Measurements from ENCODE around the gene TMOD1. TPM values are rescaled to one million over a fixed set of nuclear protein-coding genes. Genes with fewer than 3 reads are reported as not detected.

The TMOD1 gene
- total RNA-seq, 1 donor from 2014 or later = 11.4 TPM

DNA sequence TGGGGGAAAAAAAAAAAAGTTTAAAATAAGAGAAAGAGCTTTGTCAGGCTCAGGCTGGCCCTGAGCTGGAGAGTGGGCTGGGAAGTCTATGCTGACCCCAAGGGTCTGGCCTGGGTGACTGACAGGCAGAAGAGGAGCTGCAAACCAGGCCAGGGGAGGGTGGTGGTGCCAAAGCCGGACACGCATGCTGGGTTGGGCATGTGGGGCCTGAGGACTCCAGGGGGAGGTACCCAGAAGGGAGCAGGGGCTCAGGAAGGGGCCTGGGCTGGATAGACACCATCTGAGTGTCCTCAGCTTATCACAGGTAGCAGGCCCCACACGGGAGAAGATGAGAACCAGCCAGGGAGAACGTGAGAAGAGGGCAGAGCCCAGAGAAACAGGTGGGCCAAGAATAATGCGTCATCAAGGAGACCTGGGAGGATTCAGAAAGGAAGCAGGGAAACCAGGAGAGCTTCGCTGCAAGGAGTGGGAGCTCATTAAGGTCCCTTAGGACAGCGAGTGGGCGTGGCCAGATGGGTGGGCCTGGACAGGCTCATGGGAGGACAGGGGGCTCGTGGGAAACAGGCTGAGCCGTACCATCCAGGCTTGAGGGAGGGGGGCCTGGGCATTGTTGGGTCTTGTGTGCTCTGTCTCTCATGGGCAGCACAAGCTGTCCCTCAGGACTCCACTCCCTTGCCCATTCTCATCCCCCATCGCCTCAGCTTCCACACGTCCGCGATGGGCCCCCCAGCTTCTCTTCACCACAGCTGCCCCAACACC is 16.0 kb downstream of the TMOD1 start:
- DNase-seq (ENCODE audit: low spot score) = no peak

DNA sequence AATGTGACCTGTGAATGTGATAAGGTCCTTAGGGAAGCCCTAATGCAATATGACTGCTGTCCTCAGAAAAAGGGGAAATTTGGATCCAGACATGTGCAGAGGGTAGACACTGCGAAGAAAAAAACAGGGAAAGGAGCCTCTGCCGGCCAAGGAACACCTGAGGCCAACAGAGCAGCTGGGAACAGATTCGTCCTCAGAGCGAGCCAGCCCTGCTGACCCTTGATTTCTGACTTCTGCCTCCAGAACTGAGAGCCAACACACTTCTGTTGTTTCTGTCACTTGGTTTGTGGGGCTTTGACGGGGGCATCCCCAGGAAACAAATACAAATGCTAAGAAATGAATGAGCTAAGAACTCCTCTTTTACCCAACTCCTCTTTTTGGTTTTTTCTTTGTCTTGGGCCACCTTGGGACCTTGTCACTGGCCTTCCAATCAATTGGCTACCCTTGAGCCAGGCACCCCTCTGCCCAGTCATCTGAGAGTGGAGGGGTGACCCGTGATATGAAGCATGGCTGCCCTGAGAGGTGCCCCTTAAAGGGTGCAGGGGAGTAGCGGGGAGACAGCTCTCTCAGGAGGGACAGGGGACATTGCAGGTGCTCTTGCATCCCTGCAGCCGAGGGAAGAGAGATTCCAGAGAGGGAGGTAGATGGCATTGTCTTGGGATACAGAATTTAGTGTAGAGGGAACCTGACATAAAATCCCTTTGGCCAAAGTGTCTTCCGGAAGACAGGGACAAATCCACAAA is 16.9 kb downstream of the TMOD1 start:
- no peak for DNase-seq (ENCODE audit: low spot score)

DNA sequence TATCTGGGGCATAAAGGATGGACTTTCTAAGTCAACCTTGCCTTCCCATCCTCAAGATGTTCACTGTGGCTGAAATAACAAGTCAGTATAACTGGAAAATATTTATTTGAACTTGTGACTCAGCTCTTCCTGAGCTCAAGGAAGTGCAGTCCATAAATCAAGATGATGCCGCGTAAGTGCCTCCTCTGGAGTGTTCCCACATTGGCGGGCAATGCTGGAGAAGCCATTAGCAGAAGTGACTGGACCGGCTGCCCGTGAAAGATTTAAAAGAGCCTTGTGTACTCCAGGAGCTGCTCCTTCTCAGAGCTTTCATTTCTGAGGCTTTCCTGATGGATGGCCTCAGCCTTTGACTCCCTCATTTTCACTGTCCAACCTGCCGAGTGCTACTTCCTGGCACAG is 17.4 kb downstream of the TMOD1 start:
- peak; percentile 24 for DNase-seq (ENCODE audit: low spot score)

DNA sequence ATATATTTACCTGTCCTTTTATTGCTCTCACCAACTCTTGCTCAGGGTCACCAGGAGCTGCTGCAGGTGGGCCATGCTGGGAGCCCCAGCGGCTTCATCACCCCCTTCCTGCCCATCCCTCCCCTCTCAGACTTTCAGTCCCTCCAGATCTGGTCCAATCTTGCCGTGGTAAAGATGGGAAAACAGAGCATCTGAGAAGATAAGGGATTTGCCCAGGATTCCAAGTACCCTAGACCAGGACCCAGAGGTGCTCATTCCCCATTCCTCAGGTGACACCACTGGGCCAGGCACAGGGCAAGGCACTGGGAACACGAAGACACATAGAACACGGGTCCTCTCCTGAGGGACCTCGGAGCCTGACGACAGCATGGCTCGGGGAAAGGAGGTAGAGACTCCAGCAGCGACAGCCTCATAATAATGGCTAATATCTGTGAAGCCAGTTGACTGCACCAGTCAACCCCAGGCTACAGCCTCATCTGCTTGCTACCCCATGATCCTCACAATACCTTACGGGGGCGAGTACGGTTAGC is 18.0 kb downstream of the TMOD1 start:
- DNase-seq (ENCODE audit: low spot score) = no peak

DNA sequence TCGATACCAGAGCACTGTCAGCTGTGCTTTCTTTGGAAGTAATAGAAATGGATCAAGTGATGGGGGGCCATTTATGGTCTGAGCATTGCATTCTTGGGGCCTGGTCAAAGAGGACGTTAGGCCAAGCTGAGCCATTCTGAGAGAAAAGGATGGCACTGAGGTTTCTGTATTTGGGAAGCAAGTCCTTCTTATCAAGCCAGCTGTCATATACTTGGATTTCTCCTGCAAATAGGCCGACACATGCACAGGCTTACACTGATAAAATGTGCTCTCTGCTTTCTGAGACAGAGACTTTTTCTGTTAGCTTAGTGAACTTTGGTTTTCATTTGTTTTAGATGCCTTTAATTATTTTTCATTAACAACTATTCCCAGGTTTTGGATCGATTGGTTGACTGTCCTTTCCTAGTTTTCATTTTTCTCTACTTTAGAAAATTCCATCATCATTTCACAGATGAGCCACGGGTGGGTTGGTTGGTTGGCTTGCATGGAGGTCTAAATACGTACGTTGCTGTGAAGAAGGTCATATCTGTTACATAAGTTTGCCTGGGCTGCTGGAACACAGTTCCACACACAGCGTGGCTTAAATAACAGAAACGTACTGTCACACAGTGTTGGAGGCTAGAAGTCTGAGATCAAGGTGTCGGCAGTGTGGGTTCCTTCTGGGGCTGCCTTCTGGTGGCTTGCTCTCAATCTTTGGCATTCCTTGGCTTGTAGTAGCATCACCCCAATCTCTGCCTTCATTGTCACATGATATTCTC is 20.3 kb downstream of the TMOD1 start:
- no peak for DNase-seq (ENCODE audit: low spot score)

DNA sequence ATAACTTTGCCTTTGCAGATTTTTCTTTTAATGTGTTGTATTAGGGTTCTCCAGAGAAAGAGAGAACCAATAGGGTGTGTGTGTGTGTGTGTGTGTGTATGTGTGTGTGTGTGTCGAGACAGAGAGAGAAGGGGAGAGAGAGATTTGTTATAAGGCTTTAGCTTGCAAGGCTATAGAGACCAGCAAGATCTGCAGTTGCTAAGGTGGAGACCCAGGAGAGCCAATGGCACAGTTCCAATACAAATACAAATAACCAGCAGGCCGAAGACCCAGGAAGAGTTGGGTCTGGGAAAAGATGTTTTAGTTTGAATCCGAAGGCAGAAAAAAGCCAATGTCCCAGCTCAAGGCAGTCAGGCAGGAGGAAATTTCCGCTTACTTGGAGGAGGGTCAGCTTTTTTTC is 23.0 kb downstream of the TMOD1 start:
- DNase-seq (ENCODE audit: low spot score) = no peak

DNA sequence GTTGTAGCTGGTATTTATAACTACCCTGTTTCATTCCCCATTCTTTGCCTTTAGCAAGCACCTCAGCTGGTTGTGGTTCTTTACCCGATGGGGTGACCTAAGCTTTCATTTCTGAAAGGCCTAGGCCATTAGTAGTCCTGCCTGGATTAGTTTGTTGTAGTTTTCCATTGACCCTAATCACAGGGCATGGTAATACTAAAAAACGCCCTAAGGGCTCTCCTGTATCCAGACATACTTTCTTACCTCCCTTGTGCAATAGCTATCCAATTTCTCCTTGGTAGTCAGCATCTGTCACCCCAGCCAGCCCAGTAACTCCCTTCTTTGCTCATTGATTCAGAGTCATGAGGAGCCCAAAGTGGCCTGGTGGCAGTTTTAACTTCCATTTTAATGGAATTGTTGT is 24.0 kb downstream of the TMOD1 start:
- DNase-seq (ENCODE audit: low spot score) = no peak

DNA sequence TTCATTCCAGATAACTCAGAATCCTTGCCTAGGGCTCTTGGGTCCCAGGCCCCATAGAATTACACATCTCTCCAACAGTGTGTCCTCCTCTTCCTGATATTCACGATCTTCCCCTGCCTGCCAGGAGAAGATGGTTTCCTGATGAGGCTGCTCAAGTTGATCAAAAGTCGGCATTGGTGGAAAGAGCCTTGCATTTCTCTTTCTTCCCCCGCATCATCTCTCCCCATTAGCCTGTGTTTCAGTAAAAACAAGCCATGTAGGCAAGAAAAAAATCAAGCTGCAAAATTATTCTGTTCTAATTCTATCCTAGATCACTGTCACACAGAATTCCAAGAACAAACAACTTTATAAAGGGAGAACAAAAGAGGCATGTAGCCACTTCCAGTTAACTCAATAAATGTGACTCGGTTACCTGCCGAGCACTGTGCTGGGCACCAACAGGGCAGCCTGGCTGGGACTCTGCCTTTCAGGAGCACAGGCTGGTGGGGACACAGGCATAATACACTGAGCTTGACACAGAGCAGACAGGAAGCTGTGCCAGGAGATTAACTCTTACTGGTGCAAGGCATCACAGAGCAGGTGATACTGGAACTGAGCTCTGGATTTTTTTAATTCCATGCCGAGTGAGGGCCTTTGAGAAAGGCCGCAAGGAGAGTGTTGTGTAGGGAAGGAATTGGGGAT is 25.6 kb downstream of the TMOD1 start:
- DNase-seq (ENCODE audit: low spot score) = no peak

DNA sequence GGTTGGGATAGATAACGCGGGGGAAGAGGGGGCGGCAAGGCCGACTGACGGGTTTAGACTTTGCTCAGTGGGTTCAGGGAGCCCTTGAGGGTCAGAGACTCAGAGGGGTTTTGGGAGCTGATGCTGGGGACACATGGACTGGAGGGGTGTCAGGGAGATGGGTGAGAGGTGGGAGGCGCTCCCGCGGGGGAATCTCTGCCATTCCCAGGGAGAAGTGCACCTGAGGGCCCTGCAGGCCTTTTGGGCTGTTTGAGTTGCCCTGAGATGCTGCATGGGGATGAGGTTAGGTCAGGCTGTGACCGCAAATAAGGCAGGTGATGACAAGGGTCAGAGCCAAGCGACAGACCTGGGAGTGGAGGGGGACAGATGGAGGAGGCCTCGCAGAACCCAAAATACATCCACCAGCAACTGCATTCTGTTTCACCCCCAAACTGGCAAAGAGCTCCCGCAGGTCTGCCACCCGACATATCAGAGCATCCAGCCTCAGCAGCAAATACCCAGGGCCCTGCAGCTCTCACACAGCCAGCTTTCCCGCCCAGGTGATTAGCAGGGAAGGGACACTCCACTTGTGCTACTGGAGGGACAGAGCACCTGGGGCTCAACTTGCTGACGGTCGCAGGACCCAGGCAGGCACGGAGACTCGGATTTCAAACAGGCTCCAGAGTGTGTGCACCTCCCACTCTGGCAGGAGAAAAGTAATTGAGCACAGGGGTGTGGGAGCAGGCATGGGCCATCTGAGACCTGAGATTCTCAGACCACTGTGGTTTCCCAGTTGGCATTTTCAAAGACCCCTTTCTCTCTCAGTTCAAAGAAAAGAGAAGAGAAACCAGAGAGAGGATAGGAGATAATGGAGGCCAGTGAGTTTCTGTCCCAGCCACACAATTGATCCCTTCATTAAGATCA is 26.4 kb downstream of the TMOD1 start:
- DNase-seq (ENCODE audit: low spot score) = no peak

DNA sequence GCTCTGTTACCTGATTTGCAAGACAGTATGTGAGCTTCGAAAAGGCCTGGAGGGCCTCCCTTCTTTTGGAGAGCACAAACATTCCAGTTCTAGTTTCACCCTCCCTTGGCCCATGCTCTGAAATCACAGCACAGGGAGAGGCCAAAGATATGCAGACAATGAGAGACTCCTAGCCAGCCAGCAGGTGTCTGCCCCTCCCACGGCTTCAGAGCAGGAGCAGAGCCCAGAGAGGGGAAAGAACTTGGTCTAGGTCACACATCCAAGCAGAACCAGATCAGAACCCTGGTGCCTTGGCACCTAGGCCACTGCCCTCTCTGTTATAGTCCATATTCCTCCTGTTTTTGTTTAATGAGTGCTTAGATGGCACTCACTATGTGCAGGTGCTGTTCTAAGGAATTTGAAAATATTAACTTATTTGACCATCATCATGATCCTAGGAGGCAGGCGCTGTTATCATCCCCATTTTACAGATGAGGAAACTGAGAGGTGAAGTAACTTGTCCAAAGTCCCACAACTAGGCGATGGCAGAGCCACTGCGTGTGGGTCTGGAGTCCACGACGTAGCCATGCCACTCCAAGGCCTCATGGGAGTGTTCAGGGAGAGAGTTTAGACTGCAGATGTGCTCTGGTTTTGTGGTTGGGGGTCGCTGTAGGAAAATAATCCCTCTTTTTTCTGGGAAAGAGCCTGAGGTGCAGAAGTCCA is 27.2 kb downstream of the TMOD1 start:
- DNase-seq (ENCODE audit: low spot score) = no peak

DNA sequence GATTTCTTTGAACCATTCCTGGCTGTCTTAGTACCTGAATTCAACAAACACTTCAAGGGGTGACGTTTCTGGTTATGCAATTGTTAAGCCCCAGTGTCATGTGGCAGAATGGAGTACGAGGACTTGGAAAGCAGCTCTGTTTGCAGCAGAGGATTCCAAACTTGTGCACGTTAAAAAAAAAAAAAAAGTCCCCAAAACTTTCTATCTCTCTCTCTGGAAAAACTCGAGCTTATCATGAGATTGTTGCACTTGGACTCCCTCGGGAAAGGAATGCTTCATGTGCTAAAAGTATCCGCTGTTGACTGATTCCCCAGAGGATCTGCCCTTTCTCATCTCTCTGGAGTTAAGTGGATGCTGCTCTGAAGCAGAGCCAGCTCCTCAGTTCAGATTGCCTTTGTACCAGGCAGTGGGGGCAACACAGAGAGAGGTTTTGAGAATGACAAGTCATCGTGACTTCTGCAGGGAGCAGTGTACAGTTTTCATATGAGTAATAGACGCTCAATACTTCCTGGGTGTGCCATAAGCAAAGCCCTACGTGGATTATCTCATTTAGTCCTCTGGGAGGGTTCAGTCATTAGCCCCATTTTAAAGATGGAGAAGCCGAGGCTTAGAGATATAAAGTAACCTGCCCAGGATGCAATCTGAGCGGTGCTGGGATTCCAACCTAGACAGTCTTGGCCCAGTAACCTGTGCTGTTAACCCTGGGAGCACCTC is 28.1 kb downstream of the TMOD1 start:
- peak; percentile 22 for DNase-seq (ENCODE audit: low spot score)

DNA sequence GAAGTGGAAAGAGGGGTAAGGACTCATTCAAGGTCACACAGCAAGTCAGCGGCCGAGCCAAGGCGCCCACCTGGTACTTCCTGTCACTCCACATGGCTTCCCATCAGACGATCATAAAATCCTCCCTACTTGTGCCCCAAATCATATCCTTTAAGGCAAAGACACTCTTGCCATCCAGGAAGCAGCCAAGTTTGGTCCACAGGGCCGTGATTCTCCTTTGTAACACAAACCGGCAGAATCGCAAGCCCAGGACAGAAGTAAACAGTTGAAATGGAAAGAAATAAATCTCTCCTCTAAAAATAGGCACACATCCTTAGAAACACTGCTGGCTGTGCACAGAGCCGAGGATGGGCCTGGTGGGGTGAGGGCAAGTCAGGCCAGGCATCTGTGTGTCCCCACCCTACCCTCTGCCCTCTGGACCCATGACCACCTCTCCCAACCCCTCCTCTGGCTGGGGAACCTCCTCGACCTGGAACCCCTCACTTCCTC is 30.5 kb downstream of the TMOD1 start:
- no peak for DNase-seq (ENCODE audit: low spot score)

DNA sequence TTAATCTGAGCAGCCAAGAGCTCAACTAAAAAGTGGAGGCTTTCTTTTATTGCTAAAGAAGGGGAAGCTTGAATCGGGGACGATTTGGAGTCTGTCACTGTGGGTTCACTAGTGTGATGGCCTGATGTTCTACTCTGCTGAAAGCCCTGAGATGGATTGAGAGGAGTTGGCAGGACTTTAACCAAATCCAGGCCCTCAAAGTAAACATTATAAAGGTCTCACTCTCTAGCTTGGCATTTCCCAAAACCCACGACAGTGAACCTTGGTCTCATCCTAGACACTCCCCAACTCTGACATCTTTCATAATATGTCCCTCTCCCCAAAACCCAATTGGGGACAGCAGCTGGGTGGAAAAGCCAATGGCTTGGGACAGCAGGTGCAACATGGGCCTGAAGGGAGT is 32.7 kb downstream of the TMOD1 start:
- DNase-seq (ENCODE audit: low spot score) = no peak

DNA sequence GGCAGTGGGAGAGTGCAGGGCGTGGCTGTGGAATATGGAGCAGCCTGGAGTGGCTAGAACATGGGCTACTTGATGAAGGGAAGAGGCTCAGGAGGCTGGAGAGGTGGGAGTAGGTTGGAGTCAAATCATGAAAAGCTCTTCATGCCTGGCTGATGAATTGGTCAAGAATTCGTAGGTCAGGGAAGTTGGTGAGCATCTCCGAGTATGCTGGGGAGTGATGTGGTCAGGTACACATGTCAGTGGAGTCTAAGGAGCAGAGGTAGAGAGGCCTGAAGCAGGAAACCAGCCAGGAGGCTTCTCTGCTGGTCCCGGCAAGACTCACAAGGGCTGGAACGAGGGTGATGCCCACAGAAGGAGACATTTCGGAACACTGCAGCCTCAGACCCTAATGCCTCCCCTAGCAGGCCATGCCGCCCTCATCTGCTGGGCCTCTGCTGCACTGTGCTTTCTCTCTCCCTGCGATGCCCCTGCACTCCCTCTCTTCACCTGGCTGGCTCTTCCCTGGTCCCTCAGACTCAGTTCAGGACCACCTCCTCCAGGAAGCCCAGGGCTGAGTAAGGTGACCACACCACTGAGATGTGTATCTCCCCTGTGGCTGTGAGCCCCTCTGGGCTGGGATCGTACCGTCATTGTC is 33.6 kb downstream of the TMOD1 start:
- DNase-seq (ENCODE audit: low spot score) = no peak

DNA sequence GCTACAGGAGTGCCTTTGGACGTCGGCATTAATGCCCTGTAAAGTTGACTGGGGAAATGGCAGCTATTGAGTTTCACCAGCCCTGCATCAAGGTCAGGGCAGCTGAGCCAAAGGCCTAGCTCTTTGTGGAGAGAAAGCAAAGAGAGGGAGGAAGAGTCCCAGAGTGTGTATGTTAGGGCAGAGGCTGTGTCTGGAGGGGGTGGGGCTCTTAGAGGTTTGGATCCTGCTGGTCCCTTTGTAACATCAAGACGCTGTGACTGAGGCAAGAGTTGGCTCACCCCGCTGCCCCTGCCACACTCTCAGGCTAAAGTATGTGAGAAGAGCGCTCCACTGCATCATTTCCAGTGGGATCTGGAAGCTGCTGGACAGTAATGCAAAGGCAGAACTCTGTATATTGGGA is 34.3 kb downstream of the TMOD1 start:
- DNase-seq (ENCODE audit: low spot score) = no peak

DNA sequence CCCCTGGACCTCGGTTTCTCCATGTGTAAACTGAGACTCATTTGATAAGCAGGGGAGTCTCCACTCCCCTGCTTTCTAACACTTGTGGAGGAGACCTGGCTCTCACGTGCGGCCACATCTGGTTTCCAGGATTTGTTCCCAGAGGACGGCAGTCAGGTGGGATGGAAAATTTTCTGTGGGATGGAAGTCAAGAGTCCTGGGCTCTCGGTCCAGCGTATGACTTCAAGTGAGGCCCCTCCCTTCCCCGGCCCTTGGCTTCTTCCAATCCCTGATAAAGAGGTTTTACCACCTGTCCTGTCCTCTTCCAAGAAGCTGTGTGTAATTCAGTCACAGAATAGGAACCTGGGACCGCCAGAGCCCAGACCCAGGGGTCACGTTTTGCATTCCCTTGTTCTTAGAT is 35.0 kb downstream of the TMOD1 start:
- no peak for DNase-seq (ENCODE audit: low spot score)

DNA sequence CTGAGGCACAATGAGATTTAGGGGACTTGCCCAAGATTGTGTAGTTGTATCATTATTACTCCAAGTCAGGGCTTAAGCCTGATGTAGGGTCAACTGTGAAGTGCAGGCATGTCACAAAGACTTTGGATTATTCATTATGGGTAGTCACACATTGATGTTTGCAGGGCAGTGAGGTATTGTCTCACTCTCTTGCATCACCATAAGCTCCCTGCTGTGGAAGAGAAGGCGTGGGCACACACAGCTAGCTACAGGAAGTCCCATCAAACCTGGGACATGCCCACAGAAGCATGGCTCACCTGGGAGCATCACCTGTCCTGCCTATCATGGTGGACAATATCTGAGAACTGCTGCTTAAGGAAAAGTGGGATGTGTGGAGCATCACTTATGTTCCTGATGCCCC is 42.1 kb downstream of the TMOD1 start:
- DNase-seq (ENCODE audit: low spot score) = no peak

DNA sequence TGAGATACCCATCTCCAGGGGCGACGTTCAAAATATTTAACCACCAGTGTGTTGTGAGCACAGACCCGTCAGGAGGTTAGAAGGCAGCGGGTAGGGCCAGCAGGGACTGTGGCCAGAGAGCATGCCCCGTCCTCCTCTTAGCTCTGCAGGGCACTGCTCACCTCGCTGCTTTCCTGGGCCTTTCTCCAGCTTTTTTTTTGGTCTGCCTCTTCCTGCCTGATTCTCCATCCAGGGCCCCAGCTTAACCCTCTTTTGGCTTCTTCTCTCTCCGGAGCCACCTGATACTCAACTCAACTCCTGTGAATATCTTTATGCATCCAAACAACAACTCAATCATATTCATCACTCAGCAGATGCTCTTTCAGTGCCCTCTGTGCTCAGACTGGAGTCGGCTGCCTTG is 44.0 kb downstream of the TMOD1 start:
- no peak for DNase-seq (ENCODE audit: low spot score)

All from mucosa of gallbladder (tissue), 1 donor.